Neural cell (in vitro differentiated cells): ENCODE results near the gene FBRS.

Experiments
- EP300 ChIP-seq: fragments of 450-650 bp; conservative IDR thresholded peaks from 2 replicates; pipeline ENCODE4 v1.6.1; 2014; ENCODE audit warnings: antibody characterized with exemption, mild to moderate bottlenecking, moderate library complexity; ENCODE audit not compliant: poor library complexity, severe bottlenecking
- MXI1 ChIP-seq: fragments of 450-650 bp; conservative IDR thresholded peaks from 2 replicates; pipeline ENCODE4 v1.6.1; 2014; ENCODE audit warnings: antibody characterized with exemption, mild to moderate bottlenecking; ENCODE audit not compliant: poor library complexity, severe bottlenecking
- SMC3 ChIP-seq: fragments of 450-650 bp; conservative IDR thresholded peaks from 2 replicates; pipeline ENCODE4 v1.6.1; 2014; ENCODE audit warnings: antibody characterized with exemption, mild to moderate bottlenecking, moderate library complexity; ENCODE audit not compliant: poor library complexity
- TAF1 ChIP-seq: IDR thresholded peaks from 2 replicates; pipeline ENCODE4 v1.6.1; 2012; ENCODE audit warnings: low read depth
- TF ChIP-seq, protein P1 (sequence below): fragments of 450-650 bp; IDR thresholded peaks from 2 replicates; pipeline ENCODE4 v1.5.1; 2014; ENCODE audit warnings: antibody characterized with exemption, mild to moderate bottlenecking, moderate library complexity; ENCODE audit not compliant: poor library complexity, severe bottlenecking

DNA sequence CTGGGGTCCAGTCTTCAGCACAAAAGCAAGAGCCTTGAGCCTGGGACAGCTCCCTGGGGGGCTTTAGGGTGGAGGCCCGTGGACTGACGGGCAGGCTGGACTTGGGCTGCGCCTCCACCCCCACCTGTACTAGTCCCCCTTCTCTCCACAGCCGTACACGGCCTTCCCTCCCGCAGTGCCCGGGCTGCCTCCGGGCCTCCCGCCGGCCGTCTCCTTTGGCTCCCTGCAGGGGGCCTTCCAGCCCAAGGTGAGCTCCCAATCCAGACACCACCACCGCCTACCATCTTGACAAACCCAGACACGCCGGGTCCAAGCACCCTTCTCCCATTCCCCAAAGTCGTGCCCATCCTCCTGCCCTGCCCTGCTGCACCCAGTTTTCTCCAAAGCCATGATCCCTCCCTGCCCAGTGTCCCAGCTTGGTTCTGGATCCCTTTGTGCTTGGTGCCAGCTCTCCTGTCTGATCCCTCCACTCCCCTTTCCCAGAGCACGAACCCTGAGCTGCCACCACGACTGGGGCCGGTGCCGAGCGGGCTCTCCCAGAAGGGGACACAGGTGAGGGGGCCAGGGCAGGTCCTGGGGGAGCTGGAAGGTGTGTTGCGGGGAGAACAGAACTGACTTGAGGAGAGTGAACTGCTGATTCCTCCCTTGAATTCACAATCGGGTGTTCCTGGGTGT is 7.1 kb downstream of the FBRS start:
- TF ChIP-seq TAF1 (no peak), SMC3 (no peak), MXI1 (no peak), EP300 (no peak)
- TF ChIP-seq, protein P1, sequence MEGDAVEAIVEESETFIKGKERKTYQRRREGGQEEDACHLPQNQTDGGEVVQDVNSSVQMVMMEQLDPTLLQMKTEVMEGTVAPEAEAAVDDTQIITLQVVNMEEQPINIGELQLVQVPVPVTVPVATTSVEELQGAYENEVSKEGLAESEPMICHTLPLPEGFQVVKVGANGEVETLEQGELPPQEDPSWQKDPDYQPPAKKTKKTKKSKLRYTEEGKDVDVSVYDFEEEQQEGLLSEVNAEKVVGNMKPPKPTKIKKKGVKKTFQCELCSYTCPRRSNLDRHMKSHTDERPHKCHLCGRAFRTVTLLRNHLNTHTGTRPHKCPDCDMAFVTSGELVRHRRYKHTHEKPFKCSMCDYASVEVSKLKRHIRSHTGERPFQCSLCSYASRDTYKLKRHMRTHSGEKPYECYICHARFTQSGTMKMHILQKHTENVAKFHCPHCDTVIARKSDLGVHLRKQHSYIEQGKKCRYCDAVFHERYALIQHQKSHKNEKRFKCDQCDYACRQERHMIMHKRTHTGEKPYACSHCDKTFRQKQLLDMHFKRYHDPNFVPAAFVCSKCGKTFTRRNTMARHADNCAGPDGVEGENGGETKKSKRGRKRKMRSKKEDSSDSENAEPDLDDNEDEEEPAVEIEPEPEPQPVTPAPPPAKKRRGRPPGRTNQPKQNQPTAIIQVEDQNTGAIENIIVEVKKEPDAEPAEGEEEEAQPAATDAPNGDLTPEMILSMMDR = no peak
